Epithelial cell of esophagus (primary cell): ENCODE data around the gene TGM5.
"Not testable (repeated sequence)": the region's sequence is repeated elsewhere in the genome, so short reads cannot be mapped to it uniquely, and the experiment has no call there.

Experiments used
- DNase-seq: peaks from one replicate; pipeline ENCODE4 v3.0.0; 2010; ENCODE audit warnings: low read depth
- H3K4me3 ChIP-seq: 2 replicates; pipeline ENCODE4 v1.5.1; 2011; ENCODE audit warnings: mild to moderate bottlenecking, low read length, control low read depth
- CTCF ChIP-seq: IDR thresholded peaks from 2 replicates; pipeline ENCODE4 v1.5.1; 2011; ENCODE audit warnings: low read depth, mild to moderate bottlenecking, low read length, control low read depth, inconsistent platforms; ENCODE audit not compliant: insufficient read depth; ENCODE audit errors: missing control alignments

TGM5 gene

GRCh38 chr15:43276563-43277200 lies 10.0 kb upstream of the TGM5 start:
- no peak overlapping the region for H3K4me3 ChIP-seq
- TF ChIP-seq CTCF, result no peak
- no peak for DNase-seq

- TF ChIP-seq CTCF, result no peak
- no peak overlapping the region for H3K4me3 ChIP-seq
- DNase-seq, result no peak
Measured at GRCh38 chr15:43275740-43276562, 9.2 kb upstream of the TGM5 start.

GRCh38 chr15:43274136-43274535 lies 7.4 kb upstream of the TGM5 start:
- TF ChIP-seq CTCF, result no peak
- DNase-seq, result peak; percentile 66
- H3K4me3 ChIP-seq, result no peak overlapping the region

- DNase-seq, result no peak
- TF ChIP-seq CTCF, result no peak
- no peak overlapping the region for H3K4me3 ChIP-seq
Measured at GRCh38 chr15:43273243-43273642, 6.5 kb upstream of the TGM5 start.

GRCh38 chr15:43271908-43272307 lies 5.2 kb upstream of the TGM5 start:
- DNase-seq, H3K4me3 ChIP-seq: not testable (repeated sequence)

GRCh38 chr15:43270676-43271306 lies 4.1 kb upstream of the TGM5 start:
- TF ChIP-seq CTCF, result no peak
- no peak for DNase-seq
- H3K4me3 ChIP-seq, result no peak overlapping the region

- no peak for DNase-seq
- H3K4me3 ChIP-seq, result no peak overlapping the region
- no peak for TF ChIP-seq CTCF
Measured at GRCh38 chr15:43270113-43270665, 3.5 kb upstream of the TGM5 start.
